GM18507 (cell line): ENCODE measurements around the gene PPP1R9A.
"Not testable (repeated sequence)": the region's sequence is repeated elsewhere in the genome, so short reads cannot be mapped to it uniquely, and the experiment has no call there.

Experiments
- DNase-seq: peaks from one replicate; pipeline ENCODE4 v3.0.0; 2011; ENCODE audit warnings: low read depth; ENCODE audit not compliant: insufficient read length; ENCODE audit errors: extremely low spot score
- FAIRE-seq: peaks from 2 replicates; lab custom pipeline; 2011; peaks lifted over from hg19 to GRCh38; lab: Jason Lieb, UNC

PPP1R9A gene

GRCh38 chr7:94971051-94971867 is 63.9 kb downstream of the PPP1R9A start:
- no peak for FAIRE-seq
- DNase-seq = no peak

GRCh38 chr7:94972296-94972695 is 64.9 kb downstream of the PPP1R9A start:
- no peak for FAIRE-seq
- DNase-seq = no peak

DNA sequence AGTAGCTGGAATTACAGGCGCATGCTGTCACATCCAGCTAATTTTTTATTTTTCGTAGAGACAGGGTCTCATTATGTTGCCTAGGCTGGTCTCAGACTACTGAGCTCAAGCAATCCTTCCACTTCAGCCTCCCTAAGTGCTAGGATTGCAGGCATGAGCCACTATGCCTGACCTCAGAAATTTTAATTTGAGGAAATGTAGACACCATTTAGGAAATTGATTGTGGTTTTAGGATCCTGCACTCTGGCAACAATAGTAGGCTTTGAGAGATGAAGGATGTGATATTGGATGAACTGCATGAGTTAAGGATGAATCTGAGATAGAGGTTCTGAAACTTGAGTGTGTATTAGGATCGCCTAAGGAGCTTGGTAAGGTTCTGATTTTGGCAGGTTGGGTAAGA is 66.5 kb downstream of the PPP1R9A start:
- FAIRE-seq = no peak

GRCh38 chr7:94974423-94974822 is 67.0 kb downstream of the PPP1R9A start:
- FAIRE-seq (no peak), DNase-seq (no peak)

More for the DNA sequence above, 66.5 kb downstream of the PPP1R9A start:
- DNase-seq = no peak

- no peak for DNase-seq
- no peak for FAIRE-seq
Observed at GRCh38 chr7:94975336-94975735, 67.9 kb downstream of the PPP1R9A start.

DNA sequence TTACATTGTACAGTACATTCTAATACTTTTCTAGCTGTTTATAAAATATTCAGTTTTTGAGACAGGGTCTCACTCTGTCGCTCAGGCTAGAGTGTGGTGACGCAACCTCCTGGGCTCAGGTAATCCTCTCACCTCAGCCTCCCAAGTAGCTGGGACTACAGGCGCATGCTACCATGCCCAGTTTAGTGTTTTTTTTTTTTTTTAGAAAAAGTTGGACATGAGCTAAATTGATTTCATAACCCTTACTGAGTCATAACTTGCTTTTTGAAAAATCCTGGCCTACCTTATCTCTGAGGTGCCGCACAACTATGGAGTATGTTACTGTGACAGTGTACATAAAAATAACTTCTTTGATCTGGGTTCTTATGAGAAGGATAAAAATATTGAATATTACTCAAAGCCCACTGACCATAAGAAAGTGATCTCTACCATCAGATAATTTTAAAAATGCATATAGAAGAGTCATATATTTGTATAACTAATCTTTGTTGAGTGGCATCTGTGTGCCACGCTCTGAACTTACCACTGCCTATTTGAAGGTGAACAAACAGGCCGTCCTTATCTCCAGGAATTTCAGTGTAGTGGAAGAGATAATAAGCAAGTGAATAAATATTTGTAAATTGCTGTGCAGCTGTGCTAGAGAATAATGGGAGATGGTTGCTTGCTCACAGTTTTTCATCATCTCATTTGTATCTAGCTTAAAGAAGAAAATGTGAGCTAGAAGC is 73.2 kb downstream of the PPP1R9A start:
- FAIRE-seq = no peak

GRCh38 chr7:94995921-94996320 is 88.5 kb downstream of the PPP1R9A start:
- FAIRE-seq (no peak), DNase-seq (no peak)

More for the DNA sequence above, 73.2 kb downstream of the PPP1R9A start:
- no peak for DNase-seq

DNA sequence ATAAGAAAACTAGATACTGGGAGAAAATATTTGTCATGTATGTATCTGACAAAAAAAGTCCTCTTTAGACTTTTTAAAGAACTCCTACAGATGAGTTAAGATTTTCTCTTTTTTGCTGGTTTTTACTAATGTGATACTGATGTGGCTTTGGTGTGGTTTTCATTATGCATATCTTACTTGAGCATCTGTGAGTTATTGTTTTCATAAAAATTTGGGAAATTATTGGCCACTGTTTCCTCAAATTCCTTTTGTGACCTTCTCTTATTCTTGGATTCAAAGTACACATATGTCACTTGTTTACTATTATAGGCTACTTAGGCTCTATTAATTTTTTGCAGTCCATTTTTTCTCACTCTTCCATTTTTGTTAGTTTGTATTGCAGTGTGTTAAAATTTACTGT is 89.0 kb downstream of the PPP1R9A start:
- FAIRE-seq (no peak), DNase-seq (no peak)

GRCh38 chr7:94997547-94997946 is 90.2 kb downstream of the PPP1R9A start:
- no peak for FAIRE-seq
- DNase-seq = no peak

GRCh38 chr7:94998266-94999068 is 91.1 kb downstream of the PPP1R9A start:
- FAIRE-seq (no peak), DNase-seq (no peak)

DNA sequence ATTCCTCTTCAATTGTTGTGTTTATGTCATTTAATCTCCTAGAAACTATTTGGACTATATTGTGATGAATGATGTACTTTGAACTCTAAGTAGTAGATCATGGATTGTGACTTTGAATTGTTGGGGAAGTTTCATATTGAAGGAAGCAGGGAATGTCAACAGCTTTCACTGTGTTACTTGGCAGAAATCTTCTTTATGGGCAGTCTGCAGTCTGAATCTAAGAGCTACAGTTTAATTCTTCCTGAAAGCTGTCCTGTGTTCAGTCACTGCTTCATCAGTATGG is 91.6 kb downstream of the PPP1R9A start:
- no peak for FAIRE-seq
- DNase-seq = no peak

DNA sequence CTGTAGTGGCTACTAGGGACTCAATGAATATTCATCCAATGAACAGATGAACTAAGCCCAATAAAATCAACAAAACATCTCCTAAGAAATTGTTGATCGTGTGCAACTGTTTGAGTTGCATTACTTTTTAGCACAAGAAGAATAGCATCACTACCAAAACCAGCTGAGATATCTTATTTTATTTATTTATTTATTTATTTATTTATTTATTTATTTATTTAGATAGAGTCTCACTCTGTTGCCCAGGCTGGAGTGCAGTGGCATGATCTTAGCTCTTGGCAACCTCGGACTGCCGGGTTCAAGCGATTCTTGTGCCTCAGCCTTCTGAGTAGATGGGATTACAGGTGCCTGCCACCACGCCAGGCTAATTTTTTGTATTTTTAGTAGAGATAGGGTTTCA is 92.2 kb downstream of the PPP1R9A start:
- FAIRE-seq, DNase-seq: not testable (repeated sequence)

- FAIRE-seq = no peak
- no peak for DNase-seq
Observed at GRCh38 chr7:95001258-95001657, 93.9 kb downstream of the PPP1R9A start.

- no peak for DNase-seq
- FAIRE-seq = no peak
Observed at GRCh38 chr7:95001815-95002561, 94.6 kb downstream of the PPP1R9A start.

GRCh38 chr7:95002775-95003174 is 95.4 kb downstream of the PPP1R9A start:
- no peak for DNase-seq
- no peak for FAIRE-seq

DNA sequence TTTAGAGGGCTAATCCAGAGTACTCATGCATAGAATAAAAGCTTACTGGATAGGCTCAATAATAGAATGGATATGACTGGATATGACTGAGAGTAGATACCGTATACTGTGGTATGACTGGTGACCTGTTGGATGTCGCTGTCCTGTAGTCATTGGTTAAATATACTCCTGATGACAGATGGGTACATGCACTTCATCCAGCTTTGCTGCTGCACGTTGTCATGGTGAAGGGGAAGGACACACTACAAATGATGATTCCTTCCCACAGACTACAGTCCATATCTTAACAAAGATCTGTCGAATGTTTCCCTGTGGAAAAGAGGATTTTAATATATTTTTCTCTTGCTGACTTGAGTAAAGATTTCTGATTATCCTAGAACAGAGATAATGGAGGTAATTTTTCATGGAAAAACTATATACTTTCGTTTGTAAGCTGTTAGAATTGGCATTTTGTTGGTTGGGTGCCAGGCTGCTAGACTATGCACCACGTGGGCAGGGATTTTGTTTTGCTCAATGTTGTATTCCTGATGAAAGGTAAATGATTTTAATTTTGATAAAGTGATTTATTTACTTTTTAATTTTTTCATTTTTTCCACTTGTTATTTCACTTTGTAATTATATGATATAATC is 97.3 kb downstream of the PPP1R9A start:
- FAIRE-seq (no peak), DNase-seq (no peak)

- no peak for DNase-seq
- no peak for FAIRE-seq
Observed at GRCh38 chr7:95006010-95006409, 98.6 kb downstream of the PPP1R9A start.

GRCh38 chr7:95008773-95009172 is 101.4 kb downstream of the PPP1R9A start:
- not testable (repeated sequence) for FAIRE-seq

More at GRCh38 chr7:95008773-95009172, 101.4 kb downstream of the PPP1R9A start:
- not testable (repeated sequence) for DNase-seq
